Psoas muscle (tissue), 8 donors: ENCODE data around the gene SLC30A5. TPM values are rescaled to one million over a fixed set of nuclear protein-coding genes. Genes with fewer than 3 reads are reported as not detected.

Source experiments
- ATAC-seq, 4 donors: fragments of 200-7000 bp; cut with Tn5 transposase; one replicate each; pipeline ENCODE4 v1.9.1; 2020; ENCODE audit warnings: moderate library complexity in 3 of 4, mild to moderate bottlenecking in 2 of 4
- DNase-seq, 2 donors: peaks; one replicate each; pipeline ENCODE4 v3.0.0-alpha.2; 2020
- H3K27ac ChIP-seq: fragments of 200-600 bp; one replicate; pipeline ENCODE4 v1.8.0; 2022
- H3K27me3 ChIP-seq, 3 donors: fragments of 200-600 bp in 1 of 3; one replicate each; pipeline versions ENCODE4 v1.6.1 to v1.8.0; 2013 to 2022; ENCODE audit warnings: low read length in 2 of 3, mild to moderate bottlenecking in 2 of 3, moderate library complexity in 1 of 3; ENCODE audit not compliant: insufficient read depth in 3 of 3
- H3K36me3 ChIP-seq, 2 donors: fragments of 200-600 bp in 1 of 2; one replicate each; pipeline versions ENCODE4 v1.6.1 to v1.8.0; 2013 to 2022; ENCODE audit warnings: low read depth in 1 of 2, mild to moderate bottlenecking in 1 of 2, moderate library complexity in 1 of 2; ENCODE audit not compliant: insufficient read depth in 1 of 2
- H3K4me1 ChIP-seq: fragments of 200-600 bp; one replicate; pipeline ENCODE4 v1.8.0; 2022
- H3K4me3 ChIP-seq: fragments of 200-600 bp; one replicate; pipeline ENCODE4 v1.8.0; 2022; ENCODE audit warnings: mild to moderate bottlenecking
- H3K9me3 ChIP-seq: fragments of 200-600 bp; one replicate; pipeline ENCODE4 v1.8.0; 2022
- WGBS, 3 donors: extraction: QIAGEN DNeasy Blood & Tissue Kit; methylation state at CpG; one replicate each; pipeline versions ENCODE4 v1.1.6 to v1.1.7; 2013; 5-methylcytosine and 5-hydroxymethylcytosine counted together
- intact Hi-C, 2 donors: fragments of 100-400 bp; cut with DNase I; formaldehyde crosslinking; loops; one replicate each; pipeline versions ENCODE4 v1.11.0 to v1.14.2; 2022
- polyA plus RNA-seq, 3 donors: library from polyadenylated mRNA; stranded (reverse); fragments of 200-250 nt; gene quantifications; one replicate each; pipeline ENCODE4 v1.2.3, GENCODE V29; 2013
- total RNA-seq, 4 donors: library from RNA; stranded (reverse); fragmentation: NEBNext Ultra II Directional in 2 of 4; extraction: Animal tissue kit (Norgen Biotek cat#: 25700) in 2 of 4; gene quantifications; one replicate each; pipeline versions ENCODE4 v1.2.1 to v1.2.4, GENCODE V29; 2021 to 2023
- TF ChIP-seq, protein P1 (sequence below): fragments of 200-600 bp; IDR thresholded peaks from one replicate; pipeline ENCODE4 v1.8.0; 2022; ENCODE audit warnings: antibody characterized with exemption
- donor health status: healthy with polysubstance abuse.
- donor health status: DM: no; HTN: no; CAD: no; lungs with moderate emphysema.
- donor health status: Bipolar disorder and iron deficiency.
- donor health status: healthy.
- donor health status: DM: yes; HTN: yes; CAD: no.
- donor health status: DM: no; HTN: no; CAD: no.
- donor health status: DM: no; HTN: no; CAD: no.
- donor health status: DM: yes; HTN: yes; CAD: no.

Gene SLC30A5
- total and polyA plus RNA-seq, 7 donors = 11.5 to 21.1 (median 17.7) TPM

DNA sequence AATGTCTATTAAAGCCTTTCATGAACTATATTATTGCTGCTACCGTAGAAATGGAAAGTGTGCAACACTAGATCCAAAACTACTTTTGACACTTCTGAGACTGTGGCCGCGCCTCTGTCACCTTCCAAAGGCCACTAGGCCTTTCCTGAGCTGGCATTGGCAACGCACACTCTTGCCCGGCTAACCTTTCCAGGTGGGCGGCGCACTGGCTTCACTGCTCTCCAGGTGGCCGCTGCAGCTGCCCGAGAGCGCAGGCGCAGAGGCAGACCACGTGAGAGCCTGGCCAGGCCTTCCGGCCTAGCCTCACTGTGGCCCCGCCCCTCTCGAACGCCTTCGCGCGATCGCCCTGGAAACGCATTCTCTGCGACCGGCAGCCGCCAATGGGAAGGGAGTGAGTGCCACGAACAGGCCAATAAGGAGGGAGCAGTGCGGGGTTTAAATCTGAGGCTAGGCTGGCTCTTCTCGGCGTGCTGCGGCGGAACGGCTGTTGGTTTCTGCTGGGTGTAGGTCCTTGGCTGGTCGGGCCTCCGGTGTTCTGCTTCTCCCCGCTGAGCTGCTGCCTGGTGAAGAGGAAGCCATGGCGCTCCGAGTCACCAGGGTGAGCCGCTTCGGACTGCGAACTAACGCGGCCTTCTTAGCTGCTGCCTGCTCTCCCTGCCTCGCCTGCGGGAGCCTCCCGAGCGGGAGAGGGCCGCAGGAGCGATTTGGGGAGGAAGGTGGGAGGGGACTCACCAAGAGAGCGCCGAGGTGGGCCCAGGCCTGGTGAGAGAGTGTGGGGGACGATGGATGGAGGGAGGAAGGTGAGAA is 73.1 kb downstream of the SLC30A5 start, which contains the start of gene CCNB1:
Gene CCNB1, plus strand, starts transcription at position 465 of the 807 bp plus-strand sequence. Its CDS starts 113 bp downstream, at position 578.
- Histone ChIP-seq H3K27me3 (no peaks in the 10 kb centered on the region), H3K4me3 (peak within 1 kb of the TSS; percentile 77), H3K4me1 (peaks cover 7% of the 10 kb centered on the region), H3K36me3 (peaks cover 0 to 5% of the 10 kb centered on the region in 2 donors), H3K27ac (peak within 1 kb of the TSS; percentile 62), H3K9me3 (no peaks in the 10 kb centered on the region)
- ATAC-seq = peak; percentile 100
- TF ChIP-seq, protein P1, sequence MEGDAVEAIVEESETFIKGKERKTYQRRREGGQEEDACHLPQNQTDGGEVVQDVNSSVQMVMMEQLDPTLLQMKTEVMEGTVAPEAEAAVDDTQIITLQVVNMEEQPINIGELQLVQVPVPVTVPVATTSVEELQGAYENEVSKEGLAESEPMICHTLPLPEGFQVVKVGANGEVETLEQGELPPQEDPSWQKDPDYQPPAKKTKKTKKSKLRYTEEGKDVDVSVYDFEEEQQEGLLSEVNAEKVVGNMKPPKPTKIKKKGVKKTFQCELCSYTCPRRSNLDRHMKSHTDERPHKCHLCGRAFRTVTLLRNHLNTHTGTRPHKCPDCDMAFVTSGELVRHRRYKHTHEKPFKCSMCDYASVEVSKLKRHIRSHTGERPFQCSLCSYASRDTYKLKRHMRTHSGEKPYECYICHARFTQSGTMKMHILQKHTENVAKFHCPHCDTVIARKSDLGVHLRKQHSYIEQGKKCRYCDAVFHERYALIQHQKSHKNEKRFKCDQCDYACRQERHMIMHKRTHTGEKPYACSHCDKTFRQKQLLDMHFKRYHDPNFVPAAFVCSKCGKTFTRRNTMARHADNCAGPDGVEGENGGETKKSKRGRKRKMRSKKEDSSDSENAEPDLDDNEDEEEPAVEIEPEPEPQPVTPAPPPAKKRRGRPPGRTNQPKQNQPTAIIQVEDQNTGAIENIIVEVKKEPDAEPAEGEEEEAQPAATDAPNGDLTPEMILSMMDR = no peak
- peak; percentile 97 to 99 for DNase-seq
- intact Hi-C loops = loop anchor here (10.0 kb wide), 2 partner anchors 72 to 132 kb away; partner anchors contain the start of gene SLC30A5 (in 1 of the 2)
- 1% methylated on average over 50 of the region's 50 CpGs for WGBS, 3 donors

DNA sequence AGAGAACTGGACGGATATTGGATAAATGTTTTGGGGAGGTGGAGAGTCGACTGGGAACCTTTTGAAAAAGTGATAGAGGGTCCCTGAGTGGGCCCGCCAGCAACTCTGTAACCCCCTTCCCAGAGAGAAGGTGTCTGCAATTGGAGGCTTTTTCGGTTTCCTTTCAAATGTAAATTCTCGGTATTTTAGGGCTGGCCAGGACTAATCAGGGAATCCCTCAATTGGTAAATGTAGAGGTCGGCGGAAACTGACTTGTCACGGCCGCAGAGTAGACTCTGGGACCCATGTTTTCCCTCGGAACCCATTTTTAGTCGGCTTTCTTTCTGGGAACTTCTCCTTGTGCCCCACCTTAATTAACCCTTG is 73.7 kb downstream of the SLC30A5 start:
- ATAC-seq (no peak), DNase-seq (no peak)
- Histone ChIP-seq H3K27me3 (no peaks in the 10 kb centered on the region), H3K36me3 (peaks cover 0 to 8% of the 10 kb centered on the region in 2 donors), H3K27ac (no peak overlapping the region), H3K9me3 (no peaks in the 10 kb centered on the region), H3K4me1 (peaks cover 7% of the 10 kb centered on the region), H3K4me3 (peak overlapping the region; percentile 77)
- TF ChIP-seq, protein P1 = no peak
- WGBS, 3 donors = 2% methylated on average over 11 of the region's 11 CpGs
- intact Hi-C loops = loop anchor here (10.0 kb wide), 2 partner anchors 73 to 133 kb away; partner anchors contain the start of gene SLC30A5 (in 1 of the 2)

DNA sequence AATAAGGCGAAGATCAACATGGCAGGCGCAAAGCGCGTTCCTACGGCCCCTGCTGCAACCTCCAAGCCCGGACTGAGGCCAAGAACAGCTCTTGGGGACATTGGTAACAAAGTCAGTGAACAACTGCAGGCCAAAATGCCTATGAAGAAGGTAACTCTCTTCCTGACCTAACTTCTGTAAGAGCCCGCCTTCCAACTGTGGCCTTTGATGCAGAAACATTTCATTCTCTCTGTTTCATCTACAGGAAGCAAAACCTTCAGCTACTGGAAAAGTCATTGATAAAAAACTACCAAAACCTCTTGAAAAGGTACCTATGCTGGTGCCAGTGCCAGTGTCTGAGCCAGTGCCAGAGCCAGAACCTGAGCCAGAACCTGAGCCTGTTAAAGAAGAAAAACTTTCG is 74.1 kb downstream of the SLC30A5 start:
- H3K4me3 ChIP-seq = peak overlapping the region; percentile 77
- H3K9me3 ChIP-seq = no peaks in the 10 kb centered on the region
- H3K4me1 ChIP-seq = peaks cover 7% of the 10 kb centered on the region
- TF ChIP-seq, protein P1 = no peak
- intact Hi-C loops = loop anchor here (10.0 kb wide), 2 partner anchors 73 to 133 kb away; partner anchors contain the start of gene SLC30A5 (in 1 of the 2)
- H3K27ac ChIP-seq = no peak overlapping the region
- H3K27me3 ChIP-seq = no peaks in the 10 kb centered on the region
- H3K36me3 ChIP-seq = peaks cover 0 to 8% of the 10 kb centered on the region in 2 donors
- ATAC-seq (no peak), DNase-seq (no peak)
- 40 to 45% (median 44%) methylated on average over 8 of the region's 8 CpGs for whole genome bisulfite sequencing, 3 donors

DNA sequence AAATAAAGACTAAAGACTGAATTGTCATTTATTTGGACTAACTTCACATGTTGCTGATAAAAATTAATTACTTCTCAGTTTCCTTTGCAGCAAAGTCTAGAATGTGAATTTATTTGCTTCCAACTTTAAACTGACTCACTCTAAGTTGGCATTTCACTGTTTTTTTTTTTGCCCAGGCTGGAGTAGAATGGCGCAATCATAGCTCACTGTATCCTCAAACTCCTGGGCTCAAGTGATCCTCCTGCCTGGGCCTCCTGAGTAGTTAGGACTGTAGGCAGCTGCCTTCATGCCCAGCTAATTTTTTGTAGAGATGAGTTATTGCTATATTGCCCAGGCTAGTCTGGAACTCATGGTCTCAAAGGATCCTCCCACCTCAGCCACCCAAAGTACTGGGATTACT is 76.7 kb downstream of the SLC30A5 start:
- TF ChIP-seq, protein P1 = no peak
- ATAC-seq = no peak
- 100% methylated on average over 1 of the region's 1 CpG for WGBS, 3 donors

More for the DNA sequence above, 76.7 kb downstream of the SLC30A5 start:
- Histone ChIP-seq H3K9me3 (no peaks in the 10 kb centered on the region), H3K27ac (no peak overlapping the region), H3K4me3 (no peak overlapping the region), H3K4me1 (peaks cover 7% of the 10 kb centered on the region), H3K36me3 (peaks cover 0 to 30% of the 10 kb centered on the region in 2 donors), H3K27me3 (no peaks in the 10 kb centered on the region)
- DNase-seq = no peak
- intact Hi-C loops = no loop called here
